GM19452 (cell line): Measurements from ENCODE around the gene DCDC2B.
"Not testable (repeated sequence)": the region's sequence is repeated elsewhere in the genome, so short reads cannot be mapped to it uniquely, and the experiment has no call there.

Source experiments
- ATAC-seq: cut with Tn5 transposase; IDR thresholded peaks from one replicate; pipeline ENCODE4 v1.9.1; 2021; ENCODE audit not compliant: unreplicated experiment

The DCDC2B gene

GRCh38 chr1:32208891-32209328 lies at the start of gene DCDC2B:
Gene DCDC2B (plus strand): TSS chr1:32209089. CDS start chr1:32209094, 5 bp downstream.
- no peak for ATAC-seq

- ATAC-seq = no peak
Observed at GRCh38 chr1:32159189-32159588, 49.7 kb upstream of the DCDC2B start.

GRCh38 chr1:32163405-32163804 lies 45.5 kb upstream of the DCDC2B start:
- ATAC-seq = no peak

- not testable (repeated sequence) for ATAC-seq
Observed at GRCh38 chr1:32165633-32166032, 43.3 kb upstream of the DCDC2B start.

GRCh38 chr1:32170991-32171390 lies 37.9 kb upstream of the DCDC2B start:
- ATAC-seq = no peak

- ATAC-seq = no peak
Observed at GRCh38 chr1:32172621-32173245, 36.2 kb upstream of the DCDC2B start.

- no peak for ATAC-seq
Observed at GRCh38 chr1:32178380-32179192, 30.3 kb upstream of the DCDC2B start.

- peak; percentile 2 for ATAC-seq
Observed at GRCh38 chr1:32179193-32179442, 29.8 kb upstream of the DCDC2B start.

GRCh38 chr1:32179443-32180185 lies 29.3 kb upstream of the DCDC2B start, which contains the start of gene TXLNA:
Gene TXLNA (plus strand): TSS chr1:32179675. CDS start chr1:32180346, 671 bp downstream.
- ATAC-seq = peak; percentile 87

- no peak for ATAC-seq
Observed at GRCh38 chr1:32180186-32181060, 28.5 kb upstream of the DCDC2B start.

GRCh38 chr1:32181065-32181464 lies 27.8 kb upstream of the DCDC2B start:
- no peak for ATAC-seq

- no peak for ATAC-seq
Observed at GRCh38 chr1:32181563-32181962, 27.3 kb upstream of the DCDC2B start.

- ATAC-seq = no peak
Observed at GRCh38 chr1:32182060-32182459, 26.8 kb upstream of the DCDC2B start.

- ATAC-seq = no peak
Observed at GRCh38 chr1:32184650-32185049, 24.2 kb upstream of the DCDC2B start.

- no peak for ATAC-seq
Observed at GRCh38 chr1:32186077-32186476, 22.8 kb upstream of the DCDC2B start.

- no peak for ATAC-seq
Observed at GRCh38 chr1:32186491-32186890, 22.4 kb upstream of the DCDC2B start.

GRCh38 chr1:32187850-32188249 lies 21.0 kb upstream of the DCDC2B start:
- ATAC-seq = no peak

GRCh38 chr1:32192220-32192948 lies 16.5 kb upstream of the DCDC2B start:
- ATAC-seq = no peak

GRCh38 chr1:32194984-32195383 lies 13.9 kb upstream of the DCDC2B start:
- no peak for ATAC-seq

- ATAC-seq = no peak
Observed at GRCh38 chr1:32195531-32195930, 13.4 kb upstream of the DCDC2B start.
